GM21717 (cell line): ENCODE results near the gene SLC43A2.
A peak's percentile ranks its signal among the peaks of the same experiment; 100 is the strongest.

Source experiments
- ATAC-seq: cut with Tn5 transposase; IDR thresholded peaks from one replicate; pipeline ENCODE4 v1.9.1; 2021; ENCODE audit warnings: mild to moderate bottlenecking, moderate library complexity; ENCODE audit not compliant: unreplicated experiment

The SLC43A2 gene

DNA sequence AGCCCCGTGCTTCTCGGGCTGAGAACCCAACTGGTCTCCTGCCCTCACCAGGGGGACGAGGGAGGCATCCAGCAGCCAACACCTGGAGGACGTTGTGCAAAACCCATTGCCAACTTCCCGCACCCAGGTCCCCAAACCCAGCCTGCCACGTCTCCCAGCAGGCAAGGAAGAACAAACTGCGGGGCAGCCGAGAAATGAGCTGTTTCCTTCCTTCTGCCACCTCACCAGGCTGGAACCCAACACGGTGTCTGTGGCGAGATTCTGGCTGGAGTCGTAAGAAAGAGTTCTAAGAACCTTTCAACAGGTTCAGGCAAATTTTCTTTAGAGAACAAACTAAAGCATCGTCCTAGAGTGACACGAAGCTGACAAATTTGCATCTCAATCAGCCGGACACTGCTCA lies 3.6 kb downstream of the SLC43A2 start:
- no peak for ATAC-seq

DNA sequence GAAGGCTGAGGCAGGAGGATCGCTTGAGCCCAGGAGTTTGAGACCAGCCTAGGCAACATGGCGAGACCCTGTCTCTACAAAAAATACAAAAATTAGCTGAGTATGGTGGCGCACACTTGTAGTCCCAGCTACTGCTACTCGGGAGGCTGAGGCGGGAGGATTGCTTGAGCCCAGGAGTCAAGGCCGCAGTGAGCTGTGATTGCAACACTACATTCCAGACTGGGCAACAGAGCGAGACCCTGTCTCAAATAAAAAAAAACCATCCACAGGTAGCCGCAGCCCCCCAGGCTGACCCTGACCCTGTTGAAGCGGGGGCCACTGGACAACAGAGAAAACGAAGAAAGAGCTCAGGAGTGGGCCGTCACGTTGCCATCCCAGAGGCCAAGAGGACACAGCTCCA lies 4.0 kb downstream of the SLC43A2 start:
- ATAC-seq: no peak

DNA sequence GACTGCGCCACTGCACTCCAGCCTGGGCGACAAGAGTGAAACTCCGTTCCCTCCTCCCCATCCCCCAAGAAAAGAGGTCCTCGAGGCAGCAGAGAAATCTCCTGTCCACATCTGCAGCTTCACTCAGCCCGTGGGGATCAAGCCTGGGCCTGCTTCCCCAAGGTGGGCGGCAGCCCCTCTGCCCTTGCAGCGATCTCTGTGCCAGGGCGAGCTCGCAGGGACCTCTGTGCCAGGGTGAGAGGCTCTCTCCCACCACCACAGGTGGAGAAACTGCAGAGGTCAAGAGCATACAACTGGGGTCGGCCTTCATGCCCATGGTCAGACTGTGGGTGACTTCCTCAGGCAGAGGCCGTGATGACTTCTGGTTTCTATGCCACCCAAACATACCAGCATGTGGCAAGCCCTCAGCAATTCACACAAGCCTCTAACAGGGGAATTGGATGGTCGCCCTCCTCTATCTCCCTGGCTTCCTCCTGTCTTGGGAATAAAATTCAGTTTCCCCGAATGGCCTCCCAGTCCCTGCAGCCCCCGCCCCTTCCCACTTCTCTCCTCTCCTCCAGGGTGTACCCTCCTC lies 5.5 kb downstream of the SLC43A2 start:
- no peak for ATAC-seq

DNA sequence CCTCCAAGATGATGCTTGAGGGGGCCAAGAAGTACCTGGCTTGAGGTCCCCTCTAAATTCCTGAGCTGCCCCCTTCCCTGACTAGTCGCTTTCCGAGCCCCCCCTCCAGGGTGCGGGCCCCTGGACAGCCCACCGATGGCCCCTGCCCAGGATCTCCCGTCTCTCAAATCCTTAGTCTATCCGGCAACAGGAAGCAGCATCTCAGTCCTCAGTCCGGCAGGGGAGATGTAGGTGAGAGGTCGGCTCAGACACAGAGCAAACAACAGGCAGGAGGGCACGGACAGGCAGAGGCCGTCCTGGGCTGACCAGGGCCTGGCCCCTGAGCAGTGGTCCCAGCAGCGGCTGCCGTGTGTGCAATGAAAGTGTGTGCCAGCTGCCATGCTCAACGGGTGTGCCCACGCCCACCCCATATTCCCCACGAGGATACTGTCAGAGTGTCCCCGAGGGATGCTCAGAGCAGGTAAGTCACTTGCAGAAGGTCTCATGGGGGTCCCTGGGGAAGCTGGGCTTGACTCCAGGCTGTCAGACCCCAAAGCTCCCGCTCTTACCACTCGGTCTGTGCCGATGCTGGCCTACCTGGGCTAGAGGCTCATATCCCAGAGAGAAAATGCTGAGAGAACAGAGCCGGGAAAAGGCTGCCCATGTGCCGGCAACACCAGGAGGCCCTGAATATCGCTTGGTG lies 7.2 kb downstream of the SLC43A2 start:
- ATAC-seq: no peak

DNA sequence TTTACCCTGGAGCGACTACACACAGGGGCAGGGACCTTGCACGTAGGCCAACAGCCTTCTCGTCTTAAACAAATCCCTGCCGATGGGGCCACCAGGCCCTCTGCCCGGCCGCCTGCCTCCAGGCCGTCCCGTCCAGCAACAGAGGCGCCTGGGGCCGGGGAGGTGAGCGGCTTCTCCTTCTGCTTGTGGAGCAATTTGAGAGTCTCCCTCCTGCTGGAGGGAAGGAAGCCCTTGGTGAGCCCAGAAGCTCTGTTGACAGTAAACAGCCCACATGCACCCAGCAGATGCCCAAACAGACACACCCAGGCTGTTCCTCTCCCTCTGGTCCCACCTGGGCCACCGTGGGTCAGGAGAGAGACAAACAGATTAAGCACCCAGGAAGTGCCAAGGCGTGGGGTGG lies 8.1 kb downstream of the SLC43A2 start:
- no peak for ATAC-seq

DNA sequence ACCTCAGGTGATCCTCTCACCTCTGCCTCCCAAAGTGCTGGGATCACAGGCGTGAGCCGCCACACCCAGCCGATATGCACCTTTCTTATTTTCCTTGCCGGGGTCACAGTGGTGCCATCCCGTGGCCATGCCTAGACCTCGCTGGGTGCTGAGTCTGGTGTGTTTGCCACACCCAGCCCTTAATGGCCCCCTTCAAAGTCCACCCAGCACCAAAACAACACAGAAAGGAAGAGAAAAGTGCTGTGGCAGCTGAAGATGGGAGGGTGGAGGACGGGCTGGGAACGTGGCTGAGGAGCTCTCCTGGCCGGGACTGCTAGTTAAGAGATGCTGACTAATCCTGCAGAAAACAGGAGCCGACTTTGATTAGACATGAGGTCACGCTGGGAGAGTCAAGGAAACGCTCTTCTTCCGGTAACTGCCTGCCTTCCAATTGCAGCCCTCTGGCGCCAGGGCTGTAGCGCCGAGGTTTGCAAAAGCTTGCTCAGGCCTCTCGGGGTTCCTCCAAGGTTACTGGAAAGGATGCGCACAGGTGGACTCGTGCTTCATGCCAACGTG lies 10.9 kb downstream of the SLC43A2 start:
- no peak for ATAC-seq

DNA sequence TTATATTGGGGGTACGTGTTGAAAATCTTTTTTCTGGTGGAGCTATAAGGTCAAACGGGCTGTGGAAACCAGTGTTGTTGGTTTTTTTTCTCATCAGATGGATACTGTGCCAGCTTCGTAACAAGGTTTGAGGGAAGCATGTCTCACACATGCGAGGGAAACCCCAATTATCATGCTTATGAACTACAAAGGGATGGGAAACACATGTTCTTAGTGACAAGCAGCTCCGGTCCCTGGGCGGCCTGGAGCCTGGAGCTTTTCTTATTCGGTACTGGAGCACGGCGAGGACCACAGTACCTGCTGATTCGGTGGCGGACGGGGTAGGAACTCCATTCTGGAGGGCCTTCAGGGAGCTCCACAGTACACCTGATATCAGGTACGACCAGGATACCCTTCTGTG lies 12.5 kb downstream of the SLC43A2 start:
- no peak for ATAC-seq

DNA sequence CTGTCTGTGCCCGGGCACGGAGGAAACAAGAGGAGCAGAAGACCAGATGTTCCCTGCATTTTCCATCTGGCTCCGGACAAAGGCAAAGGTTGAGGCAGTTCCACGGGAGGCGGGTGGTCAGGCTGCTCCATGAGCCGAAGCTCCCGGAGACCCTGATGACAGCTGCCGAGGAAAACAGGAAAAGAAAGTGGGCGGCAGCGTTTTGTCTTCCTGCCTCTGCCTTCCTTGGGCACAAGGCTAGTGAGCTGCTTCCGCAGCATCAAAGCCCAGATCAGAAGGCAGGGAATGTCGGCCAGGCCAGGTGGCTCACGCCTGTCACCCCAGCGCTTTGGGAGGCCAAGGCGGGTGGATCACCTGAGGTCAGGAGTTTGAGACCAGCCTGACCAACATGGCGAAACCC lies 16.2 kb downstream of the SLC43A2 start:
- no peak for ATAC-seq

DNA sequence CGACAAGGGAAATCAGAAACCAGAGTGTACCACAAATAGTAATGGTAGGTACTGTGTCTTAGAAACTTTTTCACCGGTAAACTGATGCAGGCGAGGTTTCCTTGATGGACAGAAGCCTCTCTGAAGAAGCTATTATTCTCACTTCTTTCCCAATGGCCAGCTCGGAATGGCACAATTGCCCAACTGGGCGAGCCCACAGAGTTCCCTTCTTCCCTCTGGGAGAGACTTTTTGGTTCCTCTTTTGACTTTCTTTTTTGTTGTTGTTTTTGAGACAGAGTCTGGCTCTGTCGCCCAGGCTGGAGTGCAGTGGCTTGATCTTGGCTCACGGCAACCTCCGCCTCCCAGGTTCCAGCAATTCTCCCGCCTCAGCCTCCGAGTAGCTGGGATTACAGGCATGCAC lies 16.9 kb downstream of the SLC43A2 start:
- no peak for ATAC-seq

DNA sequence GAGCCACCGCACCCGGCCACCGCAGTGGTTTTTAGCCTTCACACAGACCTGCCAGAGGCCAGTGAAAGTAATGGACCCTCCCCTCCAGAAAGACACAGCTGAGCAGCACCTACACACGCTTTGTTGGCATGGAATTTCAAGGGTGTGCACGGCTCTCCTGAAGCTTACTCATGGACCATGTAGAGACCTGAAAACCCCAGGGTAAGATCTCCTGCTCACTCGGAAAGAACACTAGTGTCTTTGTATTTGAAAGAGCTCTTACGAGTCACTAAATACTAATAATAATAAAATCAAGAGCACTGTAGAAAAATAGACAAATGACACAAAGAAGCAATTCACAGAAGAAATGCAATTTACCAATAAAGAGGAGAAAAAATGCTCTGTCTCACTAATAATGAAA lies 20.0 kb downstream of the SLC43A2 start:
- ATAC-seq: no peak

DNA sequence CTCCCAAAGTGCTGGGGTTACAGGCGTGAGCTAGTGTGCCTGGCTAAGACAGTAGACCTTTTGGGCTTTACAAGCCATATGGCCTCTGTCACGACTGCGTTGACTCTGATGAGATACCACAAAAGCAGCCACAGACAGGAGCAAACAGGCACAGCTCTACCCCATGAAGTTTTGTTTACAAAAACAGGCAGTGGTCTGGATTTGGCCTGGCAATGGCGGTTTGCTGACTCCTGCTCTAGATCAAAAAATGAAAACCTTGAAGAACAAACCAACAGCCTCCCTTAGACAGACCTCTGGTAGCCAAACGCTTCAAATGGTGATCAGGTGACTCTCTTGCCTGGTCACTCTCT lies 20.7 kb downstream of the SLC43A2 start:
- no peak for ATAC-seq

DNA sequence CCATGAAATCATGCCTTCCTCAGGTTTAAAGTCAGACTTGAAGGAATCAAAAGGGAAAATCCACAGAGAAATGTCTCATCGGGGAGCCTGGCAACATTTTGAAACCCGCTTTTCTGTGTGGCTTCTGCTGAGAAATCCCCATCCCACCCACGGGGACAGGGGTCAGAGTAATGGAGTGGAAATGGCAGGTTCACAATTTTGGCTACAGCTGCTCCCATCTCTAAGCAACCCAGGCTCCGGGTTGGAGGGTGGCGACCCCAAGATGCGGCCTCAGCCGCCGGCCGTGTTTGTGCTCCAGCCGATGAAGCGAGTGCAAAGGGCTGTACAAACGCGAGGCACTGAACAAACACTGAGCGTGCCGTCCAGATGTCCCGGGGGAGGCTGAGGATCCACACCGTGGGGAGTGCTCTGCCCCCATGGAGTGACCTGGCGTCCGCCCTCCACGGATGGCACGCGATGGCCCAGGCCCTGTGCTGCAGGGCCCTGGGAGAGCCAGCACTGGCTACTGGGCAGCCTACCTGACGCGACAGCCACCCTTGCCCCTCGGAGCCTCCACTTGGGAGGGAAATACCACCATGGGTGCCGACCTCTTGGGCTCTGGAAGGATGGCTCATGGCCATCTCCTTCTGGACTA lies 22.2 kb downstream of the SLC43A2 start:
- ATAC-seq: peak; percentile 9

DNA sequence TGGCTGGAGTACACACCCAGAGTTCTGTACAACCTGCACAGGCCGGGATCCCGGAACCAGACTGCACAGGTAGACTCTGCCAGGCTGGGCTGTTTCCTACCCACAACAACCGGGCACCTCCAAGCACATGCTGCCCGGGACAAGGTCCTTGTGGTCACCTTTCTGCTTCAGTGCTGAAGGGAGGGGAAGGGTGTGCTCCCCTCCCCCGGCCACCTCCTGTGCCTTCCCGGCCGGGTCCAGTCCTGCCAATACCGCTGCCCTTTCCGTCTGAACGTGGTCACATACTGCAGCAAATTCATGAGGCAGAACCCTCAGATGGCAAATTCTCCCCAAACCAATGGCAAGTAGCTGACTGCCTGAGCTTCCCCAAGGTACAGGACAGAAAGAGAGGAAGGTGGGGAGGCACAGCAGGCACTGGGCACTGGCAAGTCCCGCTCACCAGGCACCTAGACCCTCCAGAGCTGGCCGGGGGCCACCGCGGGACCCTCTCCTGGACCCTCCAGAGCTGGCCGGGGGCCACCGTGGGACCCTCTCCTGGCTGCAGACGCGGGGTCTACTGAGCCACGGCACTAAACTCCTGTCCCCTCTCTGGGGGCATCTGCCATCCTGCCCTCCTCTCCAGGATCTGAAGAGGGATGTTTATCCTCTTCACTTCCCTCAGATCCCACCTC lies 22.8 kb downstream of the SLC43A2 start:
- no peak for ATAC-seq

DNA sequence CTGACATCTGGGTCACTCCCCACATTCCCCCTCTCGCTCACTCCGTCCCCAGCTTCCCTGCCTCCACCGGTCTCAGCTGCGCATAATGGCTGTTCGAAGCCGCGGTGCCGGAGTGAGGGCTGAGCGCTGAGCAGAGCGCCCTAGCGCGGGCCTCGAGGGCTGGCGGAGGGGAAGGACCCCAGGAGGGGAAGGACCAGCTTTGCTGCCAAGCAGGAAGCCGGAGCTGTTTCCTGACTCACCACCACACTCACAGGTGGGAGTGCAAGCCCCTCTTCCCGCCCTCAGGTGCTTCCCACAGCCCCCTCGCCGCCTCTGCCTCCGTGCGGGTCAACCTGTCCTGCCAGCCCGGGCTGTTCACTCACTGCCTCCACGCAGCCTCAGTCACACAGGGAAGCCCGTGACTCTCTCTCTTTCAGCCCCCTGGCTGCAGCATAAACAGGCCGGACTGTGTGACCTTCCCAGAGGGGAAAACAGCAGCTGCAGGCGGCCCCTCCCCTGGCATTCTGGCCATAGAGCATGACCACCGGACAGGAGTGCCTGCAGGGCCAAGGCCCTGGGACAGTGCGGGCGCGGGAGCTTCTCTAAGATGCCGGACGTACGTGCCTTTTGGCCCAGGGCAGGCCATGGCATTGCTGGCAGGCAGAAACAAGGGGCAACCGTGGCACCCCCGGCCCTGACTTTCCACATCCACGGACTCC lies 23.7 kb downstream of the SLC43A2 start:
- no peak for ATAC-seq

DNA sequence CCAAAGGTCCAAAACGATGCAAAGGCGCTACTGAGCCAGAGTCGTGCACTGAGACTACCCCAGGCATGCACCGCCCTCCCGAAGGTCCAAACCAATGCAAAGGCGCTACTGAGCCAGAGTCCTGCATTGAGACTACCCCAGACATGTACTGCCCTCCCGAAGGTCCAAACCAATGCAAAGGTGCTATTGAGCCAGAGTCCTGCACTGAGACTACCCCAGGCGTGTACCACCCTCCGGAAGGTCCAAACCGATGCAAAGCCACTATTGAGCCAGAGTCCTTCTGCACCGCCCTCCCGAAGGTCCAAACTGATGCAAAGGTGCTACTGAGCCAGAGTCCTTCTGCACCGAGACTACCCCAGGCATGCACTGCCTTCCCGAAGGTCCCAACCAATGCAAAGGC lies 27.1 kb downstream of the SLC43A2 start:
- ATAC-seq: no peak

DNA sequence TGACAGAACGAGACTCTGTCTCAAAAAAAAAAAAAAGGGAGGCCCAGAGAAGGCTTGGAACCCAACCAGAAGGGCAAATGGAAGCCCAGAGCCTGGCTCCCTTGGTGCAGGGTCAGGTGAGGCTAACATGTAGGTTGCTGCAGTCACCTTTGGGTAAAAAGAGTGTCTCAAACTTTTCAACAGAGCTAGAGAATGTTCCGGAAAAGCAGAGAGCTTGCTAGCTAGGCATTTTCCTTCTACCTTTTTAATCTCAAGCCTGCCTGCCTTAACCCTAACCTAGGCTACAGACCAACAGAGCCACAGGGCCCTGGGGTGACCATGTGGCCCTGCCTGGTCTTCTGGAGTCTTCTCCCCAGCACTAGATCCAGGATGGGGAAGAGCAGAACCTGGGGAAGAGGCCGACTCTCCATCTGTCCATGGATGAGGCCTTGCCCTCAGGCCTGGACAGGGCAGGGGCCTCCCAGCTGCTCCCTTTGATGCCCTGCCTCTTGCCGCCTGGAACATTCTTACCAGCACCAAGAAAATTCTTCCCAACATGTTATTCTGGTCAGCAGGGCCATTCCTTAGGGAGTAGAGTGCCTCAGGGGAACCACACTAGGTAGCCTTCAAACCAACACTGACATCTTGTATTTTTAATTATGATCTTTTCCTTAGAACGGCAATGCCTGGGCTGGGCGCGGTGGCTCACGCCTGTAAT lies 30.1 kb downstream of the SLC43A2 start:
- no peak for ATAC-seq

DNA sequence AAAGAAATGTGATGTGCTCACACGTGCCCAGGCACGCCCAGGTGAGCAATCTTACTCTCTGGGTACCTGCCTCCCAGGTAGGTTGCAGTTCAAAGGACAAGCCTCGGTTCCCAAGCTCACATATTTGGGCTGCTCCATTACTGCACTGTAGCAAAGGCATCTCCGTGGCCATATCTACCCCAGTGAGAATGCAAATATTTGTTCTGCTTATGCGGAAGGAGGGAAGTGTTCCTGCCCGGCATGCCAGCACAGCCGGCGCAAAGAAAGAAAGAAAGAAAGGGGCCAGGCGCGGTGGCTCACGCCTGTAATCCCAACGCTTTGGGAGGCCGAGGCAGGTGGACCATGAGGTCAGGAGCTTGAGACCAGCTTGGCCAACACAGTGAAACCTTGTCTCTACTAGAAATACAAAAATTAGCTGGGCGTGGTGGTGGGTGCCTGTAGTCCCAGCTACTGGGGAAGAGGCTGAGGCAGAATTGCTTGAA lies 30.7 kb downstream of the SLC43A2 start:
- no peak for ATAC-seq

DNA sequence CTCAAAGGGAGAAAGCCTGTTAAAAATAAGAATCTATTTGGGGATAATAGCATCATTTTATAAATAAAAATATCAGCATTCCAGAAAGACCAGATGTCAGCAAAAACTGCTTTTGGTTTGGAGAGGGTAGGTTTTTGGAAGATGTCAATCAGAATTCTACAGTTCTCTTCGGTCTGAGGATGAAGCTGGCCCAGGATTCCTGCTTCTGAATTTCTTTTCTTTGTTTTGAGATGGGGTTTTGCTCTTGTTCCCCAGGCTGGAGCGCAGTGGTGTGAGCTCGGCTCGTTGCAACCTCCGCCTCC lies 35.1 kb downstream of the SLC43A2 start:
- ATAC-seq: no peak

DNA sequence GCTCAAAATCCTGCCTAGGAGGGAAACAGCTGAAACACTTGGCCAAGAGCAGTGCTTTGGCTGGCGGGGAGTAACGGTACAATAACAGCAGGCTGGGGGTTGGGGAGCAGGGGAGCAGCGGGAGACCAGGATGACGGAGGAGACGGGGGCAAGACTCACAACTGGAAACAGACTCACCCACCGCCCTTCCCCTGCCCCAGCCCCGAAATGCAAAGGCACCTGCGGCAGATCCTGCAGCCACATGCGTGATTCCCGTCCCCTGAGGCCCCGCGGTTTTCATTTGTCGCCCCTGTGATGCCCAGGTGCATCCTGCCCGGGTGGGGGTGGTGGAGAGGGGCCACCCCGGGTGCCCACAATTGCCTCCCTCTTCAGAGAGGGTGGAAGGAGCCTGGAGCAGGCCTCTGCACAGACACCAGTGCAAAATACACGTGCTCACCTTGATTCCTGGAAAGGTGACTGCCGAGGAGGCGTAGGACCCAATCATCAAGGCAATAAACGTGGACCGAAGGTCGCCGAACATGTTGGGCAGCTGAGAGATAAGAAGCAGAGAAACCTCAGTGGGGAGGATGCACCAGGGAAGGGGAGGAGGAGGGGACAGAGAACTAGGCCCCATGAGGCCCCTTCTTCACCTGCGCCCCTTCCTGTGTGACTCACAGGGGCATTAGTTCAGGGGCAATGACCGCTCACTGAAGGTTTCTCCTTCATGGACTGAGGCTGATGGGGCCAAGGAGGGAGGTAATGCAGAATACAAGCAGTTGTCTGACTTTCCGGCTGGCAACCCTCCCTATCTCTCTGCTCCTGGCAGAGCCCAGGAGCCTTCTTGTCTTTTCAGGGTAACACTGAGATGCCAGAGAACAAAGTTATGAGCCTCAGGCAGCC lies 35.6 kb downstream of the SLC43A2 start:
- peak; percentile 55 for ATAC-seq
